Panc1 (cell line): ENCODE measurements around the gene CTAGE8. TPM values are rescaled to one million over a fixed set of nuclear protein-coding genes. Genes with fewer than 3 reads are reported as not detected.
"Not testable (repeated sequence)": the region's sequence is repeated elsewhere in the genome, so short reads cannot be mapped to it uniquely, and the experiment has no call there.

Experiments
- ATAC-seq: fragments of 200-7000 bp; cut with Tn5 transposase; 2 replicates; pipeline ENCODE4 v1.9.1; 2020; ENCODE audit warnings: mild to moderate bottlenecking, moderate library complexity
- BruUV-seq: library from RNA; stranded (reverse); fragments of 400-500 nt; replicated peaks from 2 replicates; lab custom pipeline; 2021; lab: Mats Ljungman, UMichigan
- CTCF ChIA-PET: fragments of 300-600 bp; sonication (Branson Sonifier 250); formaldehyde crosslinking; loops from one replicate; lab custom pipeline; 2022; ENCODE audit warnings: antibody characterized with exemption; lab: Charles Lee
- POLR2A ChIA-PET: fragments of 300-600 bp; sonication (Branson Sonifier 250); formaldehyde crosslinking; loops from one replicate; lab custom pipeline; 2022; ENCODE audit warnings: antibody characterized with exemption; lab: Charles Lee
- DNase-seq: peaks from one replicate; pipeline ENCODE4 v3.0.0-alpha.2; 2010; ENCODE audit warnings: low read depth, low spot score
- H3K27ac ChIP-seq: 2 replicates; pipeline ENCODE4 v1.5.1; 2011; ENCODE audit warnings: mild to moderate bottlenecking, low read length, inconsistent platforms
- H3K27me3 ChIP-seq: fragments of 200-500 bp; sonication (Bioruptor generic); 2 replicates; pipeline ENCODE4 v1.6.0; 2014; ENCODE audit warnings: low read length, inconsistent platforms; ENCODE audit not compliant: control insufficient read depth, insufficient read depth
- H3K36me3 ChIP-seq: fragments of 200-500 bp; sonication (Bioruptor generic); 2 replicates; pipeline ENCODE4 v1.5.1; 2014; ENCODE audit warnings: inconsistent platforms, mild to moderate bottlenecking, low read length, moderate library complexity; ENCODE audit not compliant: control insufficient read depth, insufficient read depth
- H3K4me1 ChIP-seq: 2 replicates; pipeline ENCODE4 v1.5.1; 2011; ENCODE audit warnings: inconsistent platforms, mild to moderate bottlenecking, low read length, moderate library complexity; ENCODE audit not compliant: control insufficient read depth, insufficient read depth
- H3K4me3 ChIP-seq, 2 experiments: 2 replicates each; pipeline ENCODE4 v1.5.1; 2011 to 2012; ENCODE audit warnings: low read depth in 2 of 2, low read length in 2 of 2, mild to moderate bottlenecking in 2 of 2, inconsistent platforms in 1 of 2, moderate library complexity in 1 of 2
- H3K9me3 ChIP-seq: fragments of 200-500 bp; sonication (Bioruptor generic); 2 replicates; pipeline ENCODE4 v1.5.1; 2014; ENCODE audit warnings: low read depth, mild to moderate bottlenecking, inconsistent platforms, low read length, moderate library complexity; ENCODE audit not compliant: control insufficient read depth, insufficient read depth
- in situ Hi-C: cut with HindIII; loops from 2 replicates; pipeline ENCODE4 v1.10.0; 2016; ENCODE audit warnings: low sequenced_read_pairs, low pct_unique_long_range_greater_than_20kb
- intact Hi-C: fragments of 100-400 bp; cut with micrococcal nuclease; formaldehyde crosslinking; loops from one replicate; pipeline ENCODE4 v1.10.0; 2022; ENCODE audit not compliant: unreplicated experiment
- total RNA-seq: library from RNA; stranded (reverse); gene quantifications from one replicate; pipeline ENCODE4 v1.2.1, GENCODE V29; 2021; ENCODE audit not compliant: unreplicated experiment

Gene CTAGE8
- total RNA-seq, 1 experiment from 2014 or later, result 5.2 TPM

DNA sequence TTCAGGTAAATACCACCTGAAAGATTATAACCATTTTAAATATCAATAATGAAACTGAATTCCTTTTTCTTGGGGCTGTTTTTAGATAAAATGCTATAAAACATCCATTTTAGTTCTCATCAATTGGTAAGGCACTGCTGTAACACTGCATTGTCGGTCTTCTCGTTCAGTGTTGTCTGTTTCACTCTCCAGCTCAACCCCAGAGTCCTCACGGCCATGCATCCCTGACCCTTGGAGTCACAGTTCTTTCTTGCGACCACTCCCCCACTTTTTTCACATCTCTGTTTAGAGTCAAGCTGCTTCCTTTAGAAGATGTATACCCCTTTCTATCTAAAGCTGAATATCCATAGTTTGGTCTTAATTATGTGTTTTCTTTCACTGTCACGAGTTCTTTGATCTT, 22.1 kb downstream of the CTAGE8 start:
- in situ Hi-C loops, H3K9me3 ChIP-seq, H3K4me1 ChIP-seq, H3K27ac ChIP-seq, H3K36me3 ChIP-seq, H3K4me3 ChIP-seq, CTCF ChIA-PET, POLR2A ChIA-PET, intact Hi-C loops, BruUV-seq, DNase-seq, H3K27me3 ChIP-seq, ATAC-seq: not testable (repeated sequence)

DNA sequence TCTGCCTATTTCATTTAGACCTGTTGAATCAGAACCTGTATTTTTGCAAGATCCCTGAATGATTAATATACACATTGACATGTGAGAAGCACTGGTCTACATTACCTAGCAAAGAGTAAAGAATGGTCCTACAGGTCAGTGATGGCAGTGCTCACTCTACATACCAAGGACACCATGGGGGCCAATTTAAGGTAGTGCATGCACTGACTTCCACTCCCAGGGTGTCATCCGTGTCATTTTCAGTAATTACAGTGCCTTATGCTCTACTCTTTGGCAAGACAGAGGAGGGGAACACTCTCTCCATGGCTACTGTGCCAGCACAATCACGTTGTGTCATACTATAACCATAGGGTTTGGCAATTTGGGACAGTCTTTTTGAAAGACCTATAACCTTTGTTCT, 23.7 kb downstream of the CTAGE8 start:
- CTCF ChIA-PET, H3K4me3 ChIP-seq, DNase-seq, H3K4me1 ChIP-seq, H3K9me3 ChIP-seq, POLR2A ChIA-PET, BruUV-seq, H3K27ac ChIP-seq, H3K36me3 ChIP-seq, H3K27me3 ChIP-seq, intact Hi-C loops, in situ Hi-C loops, ATAC-seq: not testable (repeated sequence)

DNA sequence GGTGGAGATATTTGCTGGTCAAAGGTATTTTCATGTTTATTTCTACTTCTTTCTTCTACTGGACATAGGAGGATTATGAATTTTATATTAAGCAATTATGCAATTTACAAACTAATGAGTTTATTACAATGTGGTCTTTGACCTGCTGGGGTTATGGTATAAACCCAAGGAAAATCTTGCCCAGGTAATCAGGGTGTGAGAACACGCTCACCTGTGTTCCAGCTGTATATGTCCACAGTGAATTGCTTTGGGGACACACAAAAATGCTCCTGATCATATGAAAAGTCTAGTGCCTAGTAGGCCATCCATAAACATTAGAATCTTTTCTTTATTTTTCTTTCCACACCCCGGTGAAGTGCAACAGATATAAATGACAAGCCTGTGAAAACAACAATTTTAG, 29.7 kb downstream of the CTAGE8 start, which contains the start of gene OR2A42:
Gene OR2A42 (minus strand): TSS at position 241 of the 400 bp plus-strand sequence. CDS start 6,762 bp downstream, outside the sequence.
- BruUV-seq, CTCF ChIA-PET, intact Hi-C loops, H3K27ac ChIP-seq, POLR2A ChIA-PET, H3K36me3 ChIP-seq, DNase-seq, ATAC-seq, H3K4me1 ChIP-seq, H3K9me3 ChIP-seq, H3K4me3 ChIP-seq, H3K27me3 ChIP-seq, in situ Hi-C loops: not testable (repeated sequence)

DNA sequence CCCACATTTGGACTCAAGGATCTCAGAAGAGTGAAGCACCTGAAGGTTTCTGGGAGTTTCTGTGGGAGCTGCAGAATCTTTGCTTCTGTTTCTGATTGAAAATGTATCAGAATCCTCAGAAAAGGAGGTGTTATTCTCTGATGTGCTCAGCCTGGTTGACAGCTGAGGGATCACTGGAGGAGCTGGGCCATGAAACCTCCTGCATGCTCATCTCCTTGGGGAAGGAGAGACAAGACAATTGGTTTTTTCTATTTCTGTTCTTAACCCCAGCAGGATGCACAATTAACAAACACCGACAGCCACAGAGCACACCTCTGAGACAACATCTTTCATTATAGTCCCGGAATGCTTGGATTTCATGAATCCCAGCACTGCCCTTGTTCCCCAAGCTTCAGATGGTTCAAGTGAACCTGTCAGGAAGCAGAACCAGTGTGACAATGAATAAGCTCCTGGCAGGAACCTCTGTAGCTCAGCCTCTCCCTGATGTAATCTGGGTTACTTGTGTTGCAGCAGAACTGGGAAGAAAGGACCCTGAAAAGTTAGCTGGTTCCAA, 30.5 kb downstream of the CTAGE8 start:
- CTCF ChIA-PET, H3K4me1 ChIP-seq, H3K36me3 ChIP-seq, H3K27ac ChIP-seq, intact Hi-C loops, in situ Hi-C loops, BruUV-seq, H3K27me3 ChIP-seq, POLR2A ChIA-PET, H3K9me3 ChIP-seq, DNase-seq, H3K4me3 ChIP-seq: not testable (repeated sequence)
- 0 out of 2 replicates have a peak, but pooled peaks have one; percentile 30 for ATAC-seq

DNA sequence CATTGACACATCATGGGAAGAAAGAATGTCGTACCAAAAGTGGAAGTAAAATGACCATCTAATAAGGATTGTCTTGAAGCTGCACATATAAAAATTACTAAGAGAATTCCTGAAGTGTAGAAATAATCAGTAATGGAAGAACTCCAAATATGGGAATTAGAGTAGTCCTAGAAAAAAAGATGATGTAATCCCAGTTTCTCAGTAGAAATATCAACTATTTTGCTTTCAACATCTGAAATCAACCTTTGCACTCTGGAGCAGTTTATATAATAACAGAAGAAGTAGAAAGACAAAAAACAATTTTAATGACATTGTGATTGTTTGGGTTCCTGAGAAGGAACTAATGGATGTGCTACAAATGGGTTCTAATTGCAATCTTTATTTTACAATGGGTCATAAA, 36.0 kb downstream of the CTAGE8 start:
- H3K9me3 ChIP-seq, H3K36me3 ChIP-seq, H3K4me3 ChIP-seq, POLR2A ChIA-PET, in situ Hi-C loops, H3K27me3 ChIP-seq, H3K4me1 ChIP-seq, CTCF ChIA-PET, H3K27ac ChIP-seq, BruUV-seq, DNase-seq, intact Hi-C loops, ATAC-seq: not testable (repeated sequence)

DNA sequence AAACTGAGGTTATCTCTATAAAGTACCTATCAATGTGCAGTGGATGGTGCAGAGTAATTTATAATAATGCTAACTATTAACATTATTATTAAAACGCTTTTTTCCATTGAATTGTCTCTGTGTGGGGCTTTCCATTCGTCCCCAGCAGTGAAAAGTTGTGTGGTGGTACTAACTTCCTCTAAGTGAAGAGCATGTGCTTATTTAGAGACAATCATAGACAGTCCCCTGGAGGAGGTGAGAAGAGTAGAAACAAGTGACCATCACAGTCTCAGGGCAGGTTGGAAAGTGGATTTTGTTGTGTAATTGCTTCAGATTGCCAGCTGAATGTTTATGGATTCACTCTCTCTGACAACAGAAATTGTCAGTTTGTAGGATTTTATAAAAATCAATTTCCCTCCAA, 38.1 kb downstream of the CTAGE8 start:
- ATAC-seq, in situ Hi-C loops, DNase-seq, H3K36me3 ChIP-seq, H3K9me3 ChIP-seq, CTCF ChIA-PET, intact Hi-C loops, H3K27ac ChIP-seq, H3K4me3 ChIP-seq, POLR2A ChIA-PET, H3K27me3 ChIP-seq, BruUV-seq, H3K4me1 ChIP-seq: not testable (repeated sequence)

DNA sequence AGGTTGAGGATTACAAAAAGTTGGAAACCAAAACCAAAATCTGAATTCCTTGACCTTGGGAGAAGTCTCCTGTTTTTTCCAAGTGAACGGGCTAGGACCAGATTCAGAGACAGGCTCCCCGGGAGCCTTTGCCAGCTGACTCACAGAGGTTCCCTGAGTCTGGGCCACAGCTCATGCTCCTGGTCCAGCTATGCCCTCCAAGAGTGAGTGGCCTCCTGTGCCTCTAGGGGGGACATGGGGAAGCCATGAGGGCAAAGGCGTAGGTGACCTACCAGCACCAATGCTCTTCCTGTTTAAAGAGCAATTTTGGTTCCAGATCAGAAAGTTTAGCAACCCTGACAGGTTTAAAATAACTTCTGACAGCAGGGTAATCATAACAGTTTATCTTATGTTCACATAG, 40.3 kb downstream of the CTAGE8 start:
- H3K27ac ChIP-seq, POLR2A ChIA-PET, H3K4me3 ChIP-seq, DNase-seq, H3K9me3 ChIP-seq, H3K36me3 ChIP-seq, in situ Hi-C loops, H3K4me1 ChIP-seq, BruUV-seq, CTCF ChIA-PET, intact Hi-C loops, H3K27me3 ChIP-seq: not testable (repeated sequence)
- 0 out of 2 replicates have a peak, but pooled peaks have one; percentile 39 for ATAC-seq
